Upper lobe of left lung (tissue), 4 donors: ENCODE results near the gene TSPEAR.

Experiments used
- EP300 ChIP-seq, 4 donors: sonication (generic); formaldehyde crosslinking; IDR thresholded peaks; one replicate each; pipeline ENCODE4 v1.5.1; 2017; ENCODE audit warnings: antibody characterized with exemption in 4 of 4, control low read depth in 2 of 4
- POLR2A ChIP-seq, 4 donors: fragments of 450-650 bp; IDR thresholded peaks; one replicate each; pipeline ENCODE4 v1.5.1; 2016 to 2017; ENCODE audit warnings: antibody characterized with exemption in 4 of 4, mild to moderate bottlenecking in 2 of 4
- TF ChIP-seq, protein P1 (sequence below), 6 experiments: fragments of 450-650 bp in 4 of 6; fragments of 200-600 bp in 2 of 6; sonication (generic) in 2 of 6; IDR thresholded peaks; one replicate each; pipeline ENCODE4 v1.5.1; 2016 to 2019; ENCODE audit warnings: antibody characterized with exemption in 6 of 6

DNA sequence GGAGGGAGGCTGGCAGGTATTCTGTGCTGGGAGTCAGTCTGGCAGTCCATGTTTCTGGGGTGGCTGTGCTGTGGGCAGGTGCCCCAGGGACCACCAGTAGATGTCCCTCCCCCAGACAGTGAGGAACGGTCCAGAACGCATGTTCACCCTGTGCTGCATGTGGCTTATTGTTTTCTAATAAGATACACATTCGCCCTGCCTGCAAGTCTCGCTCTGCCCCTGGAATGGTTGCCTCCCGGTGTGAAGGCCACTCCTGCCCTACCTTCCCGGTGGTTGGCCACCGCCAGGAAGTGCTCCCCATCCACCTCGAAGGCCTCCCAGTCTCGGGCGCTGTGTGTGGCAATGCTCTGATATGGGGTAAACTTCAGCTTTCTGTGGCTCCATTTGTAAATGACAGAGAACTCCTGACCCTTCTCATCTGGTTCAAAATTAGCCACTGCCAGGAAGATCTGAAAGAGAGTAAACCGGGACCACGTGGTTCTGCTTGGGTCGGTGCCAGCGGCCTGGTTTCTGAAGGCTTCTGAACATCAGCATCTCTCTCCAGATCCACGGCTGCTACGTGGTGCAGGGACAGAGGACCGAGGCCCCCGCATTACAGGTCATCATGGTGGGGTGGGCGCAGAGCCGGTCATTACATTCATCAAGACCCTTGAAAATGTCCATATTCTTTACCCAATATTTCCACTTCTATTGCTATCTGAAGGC lies 185.8 kb downstream of the TSPEAR start:
- TF ChIP-seq, protein P1, sequence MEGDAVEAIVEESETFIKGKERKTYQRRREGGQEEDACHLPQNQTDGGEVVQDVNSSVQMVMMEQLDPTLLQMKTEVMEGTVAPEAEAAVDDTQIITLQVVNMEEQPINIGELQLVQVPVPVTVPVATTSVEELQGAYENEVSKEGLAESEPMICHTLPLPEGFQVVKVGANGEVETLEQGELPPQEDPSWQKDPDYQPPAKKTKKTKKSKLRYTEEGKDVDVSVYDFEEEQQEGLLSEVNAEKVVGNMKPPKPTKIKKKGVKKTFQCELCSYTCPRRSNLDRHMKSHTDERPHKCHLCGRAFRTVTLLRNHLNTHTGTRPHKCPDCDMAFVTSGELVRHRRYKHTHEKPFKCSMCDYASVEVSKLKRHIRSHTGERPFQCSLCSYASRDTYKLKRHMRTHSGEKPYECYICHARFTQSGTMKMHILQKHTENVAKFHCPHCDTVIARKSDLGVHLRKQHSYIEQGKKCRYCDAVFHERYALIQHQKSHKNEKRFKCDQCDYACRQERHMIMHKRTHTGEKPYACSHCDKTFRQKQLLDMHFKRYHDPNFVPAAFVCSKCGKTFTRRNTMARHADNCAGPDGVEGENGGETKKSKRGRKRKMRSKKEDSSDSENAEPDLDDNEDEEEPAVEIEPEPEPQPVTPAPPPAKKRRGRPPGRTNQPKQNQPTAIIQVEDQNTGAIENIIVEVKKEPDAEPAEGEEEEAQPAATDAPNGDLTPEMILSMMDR (IDR thresholded peaks at IDR 0.05): no peak
- no peak for TF ChIP-seq POLR2A (IDR thresholded peaks at IDR 0.05)
- TF ChIP-seq EP300 (IDR thresholded peaks at IDR 0.05): no peak
